Esophagus muscularis mucosa (tissue), 4 donors: ENCODE results near the gene HES2.

ENCODE experiments used
- CTCF ChIP-seq, 3 experiments: fragments of 200-600 bp in 2 of 3; fragments of 450-650 bp in 1 of 3; sonication (generic) in 2 of 3; IDR thresholded peaks; one replicate each; pipeline ENCODE4 v1.5.1; 2017 to 2019; ENCODE audit warnings: antibody characterized with exemption in 3 of 3, mild to moderate bottlenecking in 2 of 3, moderate library complexity in 1 of 3
- EP300 ChIP-seq: sonication (generic); formaldehyde crosslinking; IDR thresholded peaks from one replicate; pipeline ENCODE4 v1.6.1; 2017; ENCODE audit warnings: antibody characterized with exemption
- POLR2A ChIP-seq: fragments of 450-650 bp; IDR thresholded peaks from one replicate; pipeline ENCODE4 v1.6.1; 2017; ENCODE audit warnings: antibody characterized with exemption, moderate library complexity, mild to moderate bottlenecking, low read depth
- POLR2AphosphoS5 ChIP-seq, 2 donors: sonication (generic); formaldehyde crosslinking; IDR thresholded peaks; one replicate each; pipeline ENCODE4 v1.6.1; 2017; ENCODE audit warnings: antibody characterized with exemption in 2 of 2

DNA sequence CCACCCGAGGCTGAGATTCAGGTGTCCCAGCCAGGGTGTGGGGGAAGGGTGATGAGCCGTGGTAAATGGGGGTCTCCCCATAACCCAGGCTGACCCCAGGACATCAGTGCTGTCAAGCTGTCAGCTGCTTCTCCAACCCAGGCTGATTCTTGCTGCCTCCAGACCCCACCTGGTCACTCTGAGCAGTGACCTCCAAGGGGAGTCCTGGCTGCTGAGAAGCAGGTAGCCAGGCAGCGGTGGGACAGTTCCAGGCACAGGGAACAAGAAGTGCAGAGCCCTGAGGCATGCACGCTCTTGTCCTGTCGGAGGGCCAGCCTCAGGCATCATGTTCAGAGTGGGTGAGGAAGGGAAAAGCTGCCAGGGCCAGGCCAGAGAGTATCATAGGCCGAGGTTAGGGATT is 5.9 kb upstream of the HES2 start:
- TF ChIP-seq CTCF (IDR thresholded peaks at IDR 0.05) = no peak
- no peak for TF ChIP-seq EP300
- TF ChIP-seq POLR2AphosphoS5 (IDR thresholded peaks at IDR 0.05) = no peak
- TF ChIP-seq POLR2A = no peak
